ENCODE measurements around the gene NPFFR2.

The NPFFR2 gene

DNA sequence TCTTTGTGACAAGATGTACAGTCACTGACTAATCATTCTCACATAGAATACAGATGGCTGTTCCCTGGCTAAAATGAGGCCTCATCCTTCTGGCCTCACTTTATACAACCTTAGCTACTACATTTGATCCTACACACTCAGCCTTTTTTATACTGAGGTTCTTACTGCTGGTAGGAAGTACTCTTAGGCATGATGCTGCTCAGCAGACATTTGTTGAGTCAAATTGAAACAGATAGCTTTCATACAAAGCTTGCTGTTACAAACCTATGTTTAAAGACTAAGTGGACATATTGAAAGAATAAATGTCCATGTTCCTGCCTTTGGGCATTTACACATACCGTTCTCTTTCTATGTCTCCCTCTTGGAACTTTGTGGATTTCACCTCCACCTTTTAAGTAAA, 154.9 kb downstream of the NPFFR2 start:
- Histone ChIP-seq H3K4me2 (ENCODE audit: low read depth, low read length, poor library complexity, severe bottlenecking) (no peak overlapping the region), H3K79me2 (ENCODE audit: insufficient read depth, low read length) (no peaks in the 10 kb centered on the region), H3K4me1 (ENCODE audit: insufficient read depth, low read length, poor library complexity, severe bottlenecking) (no peaks in the 10 kb centered on the region), H3K9me2 (replicated peaks; ENCODE audit: low read depth, low read length) (no peaks in the 10 kb centered on the region), H3K4me3 (ENCODE audit: low read length, poor library complexity, severe bottlenecking) (no peak overlapping the region), H4K20me1 (ENCODE audit: insufficient read depth, low read length, poor library complexity, severe bottlenecking) (no peaks in the 10 kb centered on the region), H3K9me3 (ENCODE audit: insufficient read depth, low read depth, low read length) (no peaks in the 10 kb centered on the region), H2AFZ (ENCODE audit: low read length) (no peak overlapping the region), H3K27me3 (ENCODE audit: insufficient read depth, low read length, poor library complexity, severe bottlenecking) (no peaks in the 10 kb centered on the region), H3K9ac (ENCODE audit: low read depth, low read length, poor library complexity, severe bottlenecking) (no peak overlapping the region), H3K36me3 (ENCODE audit: insufficient read depth, low read length) (no peaks in the 10 kb centered on the region), H3F3A (ENCODE audit: low read depth) (no peaks in the 10 kb centered on the region)
- TF ChIP-seq, protein P1, sequence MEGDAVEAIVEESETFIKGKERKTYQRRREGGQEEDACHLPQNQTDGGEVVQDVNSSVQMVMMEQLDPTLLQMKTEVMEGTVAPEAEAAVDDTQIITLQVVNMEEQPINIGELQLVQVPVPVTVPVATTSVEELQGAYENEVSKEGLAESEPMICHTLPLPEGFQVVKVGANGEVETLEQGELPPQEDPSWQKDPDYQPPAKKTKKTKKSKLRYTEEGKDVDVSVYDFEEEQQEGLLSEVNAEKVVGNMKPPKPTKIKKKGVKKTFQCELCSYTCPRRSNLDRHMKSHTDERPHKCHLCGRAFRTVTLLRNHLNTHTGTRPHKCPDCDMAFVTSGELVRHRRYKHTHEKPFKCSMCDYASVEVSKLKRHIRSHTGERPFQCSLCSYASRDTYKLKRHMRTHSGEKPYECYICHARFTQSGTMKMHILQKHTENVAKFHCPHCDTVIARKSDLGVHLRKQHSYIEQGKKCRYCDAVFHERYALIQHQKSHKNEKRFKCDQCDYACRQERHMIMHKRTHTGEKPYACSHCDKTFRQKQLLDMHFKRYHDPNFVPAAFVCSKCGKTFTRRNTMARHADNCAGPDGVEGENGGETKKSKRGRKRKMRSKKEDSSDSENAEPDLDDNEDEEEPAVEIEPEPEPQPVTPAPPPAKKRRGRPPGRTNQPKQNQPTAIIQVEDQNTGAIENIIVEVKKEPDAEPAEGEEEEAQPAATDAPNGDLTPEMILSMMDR (conservative IDR thresholded peaks at IDR 0.05; ENCODE audit: low read length) = no peak
- TF ChIP-seq EZH2phosphoT487 (IDR thresholded peaks at IDR 0.05; ENCODE audit: borderline replicate concordance) = no peak

DNA sequence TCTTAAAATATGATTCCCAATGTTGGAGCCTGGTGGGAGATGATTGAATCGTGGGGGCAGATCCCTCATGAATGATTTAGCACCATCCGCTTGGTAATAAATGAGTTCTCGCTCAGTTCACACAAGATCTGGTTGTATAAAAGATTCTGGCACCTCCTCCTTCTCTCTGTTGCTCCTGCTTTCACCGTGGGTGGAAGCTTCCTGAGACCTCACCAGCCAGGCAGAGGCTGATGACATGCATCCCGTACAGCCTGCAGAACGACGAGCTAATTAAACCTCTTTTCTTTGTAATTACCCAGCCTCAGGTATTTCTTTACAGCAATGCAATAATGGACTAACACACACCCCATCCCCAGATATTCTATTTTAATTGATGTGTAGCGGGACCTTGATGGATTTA, 162.2 kb downstream of the NPFFR2 start:
- Histone ChIP-seq H3K4me1 (ENCODE audit: insufficient read depth, low read length, poor library complexity, severe bottlenecking) (no peaks in the 10 kb centered on the region), H3K4me2 (ENCODE audit: low read depth, low read length, poor library complexity, severe bottlenecking) (no peak overlapping the region), H3K36me3 (ENCODE audit: insufficient read depth, low read length) (no peaks in the 10 kb centered on the region), H4K20me1 (ENCODE audit: insufficient read depth, low read length, poor library complexity, severe bottlenecking) (no peaks in the 10 kb centered on the region), H3K79me2 (ENCODE audit: insufficient read depth, low read length) (no peaks in the 10 kb centered on the region), H2AFZ (ENCODE audit: low read length) (no peak overlapping the region), H3K9me3 (ENCODE audit: insufficient read depth, low read depth, low read length) (no peaks in the 10 kb centered on the region), H3K9me2 (replicated peaks; ENCODE audit: low read depth, low read length) (no peaks in the 10 kb centered on the region), H3K27me3 (ENCODE audit: insufficient read depth, low read length, poor library complexity, severe bottlenecking) (no peaks in the 10 kb centered on the region), H3K9ac (ENCODE audit: low read depth, low read length, poor library complexity, severe bottlenecking) (no peak overlapping the region), H3F3A (ENCODE audit: low read depth) (no peaks in the 10 kb centered on the region), H3K4me3 (ENCODE audit: low read length, poor library complexity, severe bottlenecking) (no peak overlapping the region)
- no peak for TF ChIP-seq EZH2phosphoT487 (IDR thresholded peaks at IDR 0.05; ENCODE audit: borderline replicate concordance)
- TF ChIP-seq, protein P1 (conservative IDR thresholded peaks at IDR 0.05; ENCODE audit: low read length) = no peak

DNA sequence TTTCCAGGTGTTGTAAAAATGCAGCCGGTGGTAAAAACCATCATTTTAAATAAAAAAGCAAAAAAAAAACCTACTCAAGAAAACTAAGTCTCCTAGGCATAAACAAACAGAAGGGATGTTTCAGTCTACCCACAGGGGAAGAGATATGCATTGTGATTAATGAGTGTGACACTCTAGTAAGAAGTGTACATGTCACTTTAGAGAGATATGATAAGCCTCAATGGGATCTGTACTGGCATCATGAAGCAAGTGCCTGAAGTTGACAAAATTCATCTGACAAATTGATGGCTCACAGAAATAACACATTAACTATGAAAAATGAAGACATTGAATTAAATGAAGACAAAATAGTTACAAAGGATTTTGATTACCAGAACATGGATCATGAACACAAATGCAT, 162.7 kb downstream of the NPFFR2 start:
- Histone ChIP-seq H3K4me1 (ENCODE audit: insufficient read depth, low read length, poor library complexity, severe bottlenecking) (no peaks in the 10 kb centered on the region), H3K9ac (ENCODE audit: low read depth, low read length, poor library complexity, severe bottlenecking) (no peak overlapping the region), H3K9me3 (ENCODE audit: insufficient read depth, low read depth, low read length) (no peaks in the 10 kb centered on the region), H3K27me3 (ENCODE audit: insufficient read depth, low read length, poor library complexity, severe bottlenecking) (no peaks in the 10 kb centered on the region), H4K20me1 (ENCODE audit: insufficient read depth, low read length, poor library complexity, severe bottlenecking) (no peaks in the 10 kb centered on the region), H2AFZ (ENCODE audit: low read length) (no peak overlapping the region), H3K4me3 (ENCODE audit: low read length, poor library complexity, severe bottlenecking) (no peak overlapping the region), H3K79me2 (ENCODE audit: insufficient read depth, low read length) (no peaks in the 10 kb centered on the region), H3F3A (ENCODE audit: low read depth) (no peaks in the 10 kb centered on the region), H3K36me3 (ENCODE audit: insufficient read depth, low read length) (no peaks in the 10 kb centered on the region), H3K4me2 (ENCODE audit: low read depth, low read length, poor library complexity, severe bottlenecking) (no peak overlapping the region), H3K9me2 (replicated peaks; ENCODE audit: low read depth, low read length) (no peaks in the 10 kb centered on the region)
- no peak for TF ChIP-seq EZH2phosphoT487 (IDR thresholded peaks at IDR 0.05; ENCODE audit: borderline replicate concordance)
- TF ChIP-seq, protein P1 (conservative IDR thresholded peaks at IDR 0.05; ENCODE audit: low read length) = no peak
